GM20000 (cell line): Measurements from ENCODE around the gene SDK2.

Experiments used
- DNase-seq: peaks from one replicate; pipeline ENCODE4 v3.0.0; 2012; ENCODE audit warnings: low spot score
- TF ChIP-seq, protein P1 (sequence below): IDR thresholded peaks from 2 replicates; pipeline ENCODE4 v1.5.1; 2012; ENCODE audit warnings: mild to moderate bottlenecking, control low read depth; ENCODE audit errors: extremely low read depth, missing control alignments

The SDK2 gene

DNA sequence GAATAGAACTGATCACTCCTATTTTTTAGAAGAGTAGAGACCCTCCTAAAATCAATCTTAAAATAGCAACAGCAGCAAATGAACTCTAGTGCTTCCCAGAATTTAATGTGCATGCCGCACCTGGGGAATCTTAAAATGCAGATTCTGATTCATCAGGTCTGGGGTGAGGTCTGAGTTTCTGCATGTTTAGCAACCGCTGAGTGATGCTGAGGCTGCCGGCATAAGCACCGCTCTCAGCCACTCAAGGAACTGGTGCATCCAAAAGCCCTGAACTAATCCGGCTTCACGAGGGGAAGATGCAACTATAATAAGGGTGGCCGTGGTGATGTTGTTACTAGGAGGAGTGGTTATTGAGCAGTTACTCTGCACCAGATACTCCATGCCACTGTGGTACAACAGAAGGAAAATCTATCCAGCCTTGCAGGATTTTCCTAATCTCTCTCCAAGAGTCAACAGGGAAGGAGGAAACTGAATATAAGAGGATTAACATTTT lies 19.7 kb downstream of the SDK2 start:
- TF ChIP-seq, protein P1, sequence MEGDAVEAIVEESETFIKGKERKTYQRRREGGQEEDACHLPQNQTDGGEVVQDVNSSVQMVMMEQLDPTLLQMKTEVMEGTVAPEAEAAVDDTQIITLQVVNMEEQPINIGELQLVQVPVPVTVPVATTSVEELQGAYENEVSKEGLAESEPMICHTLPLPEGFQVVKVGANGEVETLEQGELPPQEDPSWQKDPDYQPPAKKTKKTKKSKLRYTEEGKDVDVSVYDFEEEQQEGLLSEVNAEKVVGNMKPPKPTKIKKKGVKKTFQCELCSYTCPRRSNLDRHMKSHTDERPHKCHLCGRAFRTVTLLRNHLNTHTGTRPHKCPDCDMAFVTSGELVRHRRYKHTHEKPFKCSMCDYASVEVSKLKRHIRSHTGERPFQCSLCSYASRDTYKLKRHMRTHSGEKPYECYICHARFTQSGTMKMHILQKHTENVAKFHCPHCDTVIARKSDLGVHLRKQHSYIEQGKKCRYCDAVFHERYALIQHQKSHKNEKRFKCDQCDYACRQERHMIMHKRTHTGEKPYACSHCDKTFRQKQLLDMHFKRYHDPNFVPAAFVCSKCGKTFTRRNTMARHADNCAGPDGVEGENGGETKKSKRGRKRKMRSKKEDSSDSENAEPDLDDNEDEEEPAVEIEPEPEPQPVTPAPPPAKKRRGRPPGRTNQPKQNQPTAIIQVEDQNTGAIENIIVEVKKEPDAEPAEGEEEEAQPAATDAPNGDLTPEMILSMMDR: no peak
- no peak for DNase-seq

DNA sequence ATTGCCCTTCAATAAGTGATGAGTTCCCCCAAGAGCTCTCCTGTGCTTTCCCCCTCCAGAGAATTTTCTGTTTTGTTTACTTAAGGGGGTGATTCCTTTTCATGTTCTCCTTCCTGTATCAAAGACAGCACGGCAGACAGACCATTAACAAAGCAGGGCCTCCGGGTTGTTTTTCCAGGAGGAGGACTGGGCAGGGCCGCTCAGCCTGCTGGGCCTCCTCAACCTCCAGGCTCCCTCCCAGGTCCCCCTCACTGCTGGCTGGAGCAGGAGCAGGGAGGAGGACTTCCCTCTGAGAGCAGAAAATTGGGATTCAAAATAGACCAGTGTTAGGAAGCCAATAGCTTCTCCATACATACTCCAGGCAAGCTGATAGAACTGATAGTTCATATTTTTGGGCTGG lies 20.4 kb downstream of the SDK2 start:
- TF ChIP-seq, protein P1: no peak
- DNase-seq: no peak

DNA sequence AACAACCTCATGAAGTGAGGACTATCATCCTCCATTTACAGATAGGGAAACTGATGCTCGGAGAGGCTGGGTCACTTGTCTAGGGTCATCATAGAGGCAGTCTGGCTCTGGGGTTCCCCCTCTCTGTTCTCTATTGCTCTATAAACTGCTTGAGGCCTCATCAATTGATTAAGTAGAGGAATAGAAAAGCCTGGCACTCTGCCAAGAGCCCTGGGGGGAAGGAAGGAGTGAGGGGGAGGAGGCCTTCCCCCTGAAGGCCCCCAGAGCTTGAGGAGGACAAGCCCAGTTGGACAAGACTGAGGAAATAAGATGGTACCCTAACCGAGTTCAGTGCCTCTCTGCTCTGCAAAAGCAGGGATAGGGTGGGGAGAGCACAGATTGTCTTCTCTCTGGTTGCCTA lies 21.0 kb downstream of the SDK2 start:
- TF ChIP-seq, protein P1: no peak

DNA sequence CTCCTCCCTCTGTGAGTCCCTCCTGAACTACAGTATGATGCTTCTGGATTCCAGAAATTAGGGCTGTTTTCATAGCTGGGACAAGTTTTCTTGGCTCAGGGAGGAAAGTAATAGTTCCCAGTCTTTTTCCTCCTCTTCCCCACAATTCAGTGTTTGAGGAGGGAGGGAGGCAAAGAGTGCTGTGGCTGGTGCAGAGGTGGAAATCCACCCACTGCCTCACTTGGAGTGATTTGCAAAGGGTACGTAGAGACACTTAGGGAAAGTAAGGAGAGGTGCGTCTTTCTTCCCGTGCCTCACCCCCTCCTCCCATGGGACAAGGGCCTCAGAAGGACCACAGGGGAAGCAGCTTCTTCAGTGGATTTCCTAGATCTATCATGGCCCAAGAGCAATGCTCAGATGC lies 21.9 kb downstream of the SDK2 start:
- no peak for DNase-seq
- TF ChIP-seq, protein P1: no peak

More for the DNA sequence above, 21.0 kb downstream of the SDK2 start:
- DNase-seq: no peak

DNA sequence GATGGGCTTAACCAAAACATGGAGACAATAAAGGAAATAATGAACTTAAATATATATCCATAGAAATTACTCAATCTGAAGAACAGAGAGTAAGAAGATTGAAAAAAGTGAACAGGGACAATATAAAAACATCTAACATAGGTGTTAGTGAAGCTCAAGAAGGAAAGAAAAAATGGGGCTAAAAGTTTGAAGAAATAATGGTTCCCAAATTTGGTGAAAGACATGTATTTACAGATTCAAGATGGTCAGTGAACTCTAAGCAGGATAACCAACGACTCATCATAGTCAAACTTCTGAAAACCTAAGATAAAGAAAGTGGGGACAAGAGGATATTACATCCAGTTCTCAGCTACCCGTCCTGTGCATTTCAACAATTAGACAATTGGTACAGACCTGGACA lies 22.6 kb downstream of the SDK2 start:
- DNase-seq: no peak
- TF ChIP-seq, protein P1: no peak

DNA sequence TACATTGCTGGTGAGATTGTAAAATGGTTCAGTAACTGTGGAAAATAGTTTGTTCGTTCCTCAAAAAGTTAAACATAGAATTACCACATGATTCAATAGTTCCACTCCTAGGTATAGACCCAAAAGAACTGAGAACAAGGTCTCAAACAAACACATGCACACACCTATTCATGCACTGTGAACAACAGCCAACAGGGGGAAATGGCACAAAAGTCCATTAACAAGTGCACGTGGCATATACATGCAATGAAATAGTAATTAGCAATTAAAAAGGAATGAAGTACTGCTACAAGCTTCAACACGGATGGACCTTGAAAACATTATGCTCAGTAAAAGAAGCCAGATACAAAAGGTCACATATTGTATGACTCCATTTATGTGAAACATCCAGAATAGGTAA lies 23.8 kb downstream of the SDK2 start:
- TF ChIP-seq, protein P1: no peak
- no peak for DNase-seq

DNA sequence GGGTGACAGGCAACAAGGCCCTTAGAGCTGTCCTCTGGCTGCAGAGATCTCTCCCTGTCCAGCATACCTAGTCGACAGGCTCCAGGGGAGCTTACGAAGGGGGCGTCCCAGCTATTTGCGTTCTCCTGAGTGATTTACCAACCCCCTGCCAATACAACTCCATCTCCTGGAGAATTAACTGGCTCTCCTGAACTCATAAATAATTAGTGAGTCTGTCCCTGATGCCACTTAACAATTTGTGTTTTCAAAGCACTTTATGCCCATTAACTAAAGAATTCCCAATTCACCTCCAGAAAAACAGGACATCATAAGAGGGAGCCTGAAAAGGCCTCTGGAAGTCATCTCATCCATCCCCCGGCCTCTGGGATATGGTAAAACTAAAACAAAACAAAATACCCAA lies 26.7 kb downstream of the SDK2 start:
- TF ChIP-seq, protein P1: no peak

More for the DNA sequence above, 26.7 kb downstream of the SDK2 start:
- DNase-seq: no peak
